Suprapubic skin (tissue), 3 donors: Measurements from ENCODE around the gene CORO1C.

Experiments used
- POLR2AphosphoS5 ChIP-seq, 3 donors: sonication (generic); formaldehyde crosslinking; IDR thresholded peaks; one replicate each; pipeline ENCODE4 v1.6.1; 2017; ENCODE audit warnings: antibody characterized with exemption in 3 of 3
- TF ChIP-seq, protein P1 (sequence below), 2 donors: fragments of 200-600 bp in 1 of 2; fragments of 450-650 bp in 1 of 2; sonication (generic) in 1 of 2; IDR thresholded peaks; one replicate each; pipeline ENCODE4 v1.5.1; 2016 to 2019; ENCODE audit warnings: antibody characterized with exemption in 2 of 2, mild to moderate bottlenecking in 1 of 2, moderate library complexity in 1 of 2

DNA sequence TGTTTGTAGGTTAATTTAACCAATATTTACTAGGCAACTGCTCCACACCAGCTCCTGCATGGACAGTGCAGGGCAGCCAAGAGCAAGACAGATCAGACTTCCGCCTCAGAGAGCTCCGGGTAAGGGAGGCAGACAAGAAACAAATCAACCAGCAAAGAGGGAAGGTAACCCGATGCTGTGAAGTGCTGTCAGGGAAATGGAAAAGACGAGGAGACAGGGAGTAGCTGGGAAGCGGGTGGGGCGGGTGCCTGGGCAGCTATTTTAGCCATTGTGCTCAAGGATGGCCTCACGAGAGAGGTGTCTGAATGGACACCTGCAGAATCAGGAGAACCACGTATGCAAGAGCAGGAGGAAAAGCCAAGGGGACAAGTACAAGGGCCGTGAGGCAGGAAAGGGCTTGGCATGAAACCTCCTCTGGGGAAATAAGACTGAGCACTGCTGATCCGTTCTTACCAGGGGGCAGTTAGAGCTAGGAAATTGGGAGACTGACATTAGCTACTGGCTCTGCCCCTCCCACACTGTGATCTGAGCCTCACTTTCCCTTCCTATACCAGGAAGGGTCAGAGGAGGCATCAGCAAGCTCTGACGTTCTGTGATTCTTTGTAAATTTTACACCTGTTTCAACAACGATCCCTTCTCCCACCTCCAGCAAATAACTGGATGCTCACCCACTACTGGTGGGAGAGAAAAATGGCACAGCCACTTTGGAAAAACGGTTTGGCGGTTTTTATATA is 126.9 kb downstream of the CORO1C start:
- TF ChIP-seq, protein P1, sequence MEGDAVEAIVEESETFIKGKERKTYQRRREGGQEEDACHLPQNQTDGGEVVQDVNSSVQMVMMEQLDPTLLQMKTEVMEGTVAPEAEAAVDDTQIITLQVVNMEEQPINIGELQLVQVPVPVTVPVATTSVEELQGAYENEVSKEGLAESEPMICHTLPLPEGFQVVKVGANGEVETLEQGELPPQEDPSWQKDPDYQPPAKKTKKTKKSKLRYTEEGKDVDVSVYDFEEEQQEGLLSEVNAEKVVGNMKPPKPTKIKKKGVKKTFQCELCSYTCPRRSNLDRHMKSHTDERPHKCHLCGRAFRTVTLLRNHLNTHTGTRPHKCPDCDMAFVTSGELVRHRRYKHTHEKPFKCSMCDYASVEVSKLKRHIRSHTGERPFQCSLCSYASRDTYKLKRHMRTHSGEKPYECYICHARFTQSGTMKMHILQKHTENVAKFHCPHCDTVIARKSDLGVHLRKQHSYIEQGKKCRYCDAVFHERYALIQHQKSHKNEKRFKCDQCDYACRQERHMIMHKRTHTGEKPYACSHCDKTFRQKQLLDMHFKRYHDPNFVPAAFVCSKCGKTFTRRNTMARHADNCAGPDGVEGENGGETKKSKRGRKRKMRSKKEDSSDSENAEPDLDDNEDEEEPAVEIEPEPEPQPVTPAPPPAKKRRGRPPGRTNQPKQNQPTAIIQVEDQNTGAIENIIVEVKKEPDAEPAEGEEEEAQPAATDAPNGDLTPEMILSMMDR (IDR thresholded peaks at IDR 0.05), result no peak
- no peak for TF ChIP-seq POLR2AphosphoS5 (IDR thresholded peaks at IDR 0.05)
